HG02759 (cell line): ENCODE measurements around the gene MRPL1.
A peak's percentile ranks its signal among the peaks of the same experiment; 100 is the strongest.
"Not testable (repeated sequence)": the region's sequence is repeated elsewhere in the genome, so short reads cannot be mapped to it uniquely, and the experiment has no call there.

ENCODE experiments used
- ATAC-seq: cut with Tn5 transposase; IDR thresholded peaks from one replicate; pipeline ENCODE4 v1.9.1; 2021; ENCODE audit warnings: mild to moderate bottlenecking, moderate library complexity; ENCODE audit not compliant: unreplicated experiment

MRPL1 gene

DNA sequence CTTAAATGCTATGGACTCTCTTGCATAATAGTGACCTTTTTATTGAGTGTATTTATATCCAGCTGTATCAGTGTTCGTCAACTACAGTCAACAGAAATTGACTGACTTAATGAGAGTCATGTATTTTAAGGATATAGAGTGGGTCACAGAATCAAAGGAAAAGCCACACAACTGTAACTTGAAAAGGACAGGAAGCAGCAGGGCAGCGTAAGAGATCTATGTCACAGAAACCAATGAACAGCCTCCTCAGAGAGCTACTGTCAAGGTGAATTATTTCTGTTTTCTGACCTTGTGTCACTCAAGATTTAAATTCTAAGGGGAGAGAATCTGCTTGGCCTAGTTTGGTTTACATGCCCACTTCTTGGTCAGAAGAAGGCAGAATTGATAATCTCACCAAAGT, 100.4 kb downstream of the MRPL1 start:
- ATAC-seq, result no peak

DNA sequence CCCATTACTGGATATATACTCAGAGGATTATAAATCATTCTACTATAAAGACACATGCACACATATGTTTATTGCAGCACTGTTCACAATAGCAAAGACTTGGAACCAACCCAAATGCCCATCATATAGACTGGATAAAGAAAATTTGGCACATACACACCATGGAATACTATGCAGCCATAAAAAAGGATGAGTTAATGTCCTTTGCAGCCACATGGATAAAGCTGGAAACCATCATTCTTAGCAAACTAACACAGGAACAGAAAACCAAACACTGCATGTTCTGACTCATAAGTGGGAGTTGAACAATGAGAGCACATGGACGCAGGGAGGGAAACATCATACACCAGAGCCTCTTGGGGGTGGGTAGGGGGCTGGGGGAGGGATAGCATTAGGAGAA, 111.0 kb downstream of the MRPL1 start:
- not testable (repeated sequence) for ATAC-seq

DNA sequence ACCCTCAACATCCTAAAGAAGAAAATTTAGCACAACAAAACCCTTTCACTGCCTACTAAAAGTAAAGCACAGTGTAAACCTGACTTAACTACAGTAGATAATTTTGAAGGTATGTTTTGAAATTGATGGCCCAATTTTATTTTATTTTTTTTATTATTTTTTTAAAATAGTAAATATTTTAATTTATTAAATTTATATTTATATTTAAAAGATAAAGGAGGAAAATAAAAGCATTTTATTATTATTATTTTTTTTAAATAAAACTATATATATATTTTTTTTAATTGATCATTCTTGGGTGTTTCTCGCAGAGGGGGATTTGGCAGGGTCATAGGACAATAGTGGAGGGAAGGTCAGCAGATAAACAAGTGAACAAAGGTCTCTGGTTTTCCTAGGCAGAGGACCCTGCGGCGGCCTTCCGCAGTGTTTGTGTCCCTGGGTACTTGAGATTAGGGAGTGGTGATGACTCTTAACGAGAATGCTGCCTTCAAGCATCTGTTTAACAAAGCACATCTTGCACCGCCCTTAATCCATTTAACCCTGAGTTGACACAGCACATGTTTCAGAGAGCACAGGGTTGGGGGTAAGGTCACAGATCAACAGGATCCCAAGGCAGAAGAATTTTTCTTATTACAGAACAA, 120.4 kb downstream of the MRPL1 start:
- ATAC-seq, result not testable (repeated sequence)

DNA sequence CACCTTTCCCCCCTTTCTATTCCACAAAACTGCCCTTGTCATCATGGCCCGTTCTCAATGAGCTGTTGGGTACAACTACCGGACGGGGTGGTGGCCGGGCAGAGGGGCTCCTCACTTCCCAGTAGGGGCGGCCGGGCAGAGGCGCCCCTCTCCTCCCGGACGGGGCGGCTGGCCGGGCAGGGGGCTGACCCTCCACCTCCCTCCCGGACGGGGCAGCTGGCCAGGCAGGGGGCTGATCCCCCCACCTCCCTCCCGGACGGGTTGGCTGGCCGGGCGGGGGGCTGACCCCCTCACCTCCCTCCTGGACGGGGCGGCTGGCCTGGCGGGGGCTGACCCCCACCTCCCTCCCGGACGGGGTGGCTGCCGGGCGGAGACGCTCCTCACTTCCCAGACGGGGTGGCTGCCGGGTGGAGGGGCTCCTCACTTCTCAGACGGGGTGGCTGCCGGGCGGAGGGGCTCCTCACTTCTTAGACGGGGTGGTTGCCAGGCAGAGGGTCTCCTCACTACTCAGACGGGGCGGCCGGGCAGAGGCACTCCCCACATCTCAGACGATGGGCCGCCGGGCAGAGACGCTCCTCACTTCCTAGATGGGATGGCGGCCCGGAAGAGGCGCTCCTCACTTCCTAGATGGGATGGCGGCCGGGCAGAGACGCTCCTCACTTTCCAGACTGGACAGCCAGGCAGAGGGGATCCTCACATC, 121.1 kb downstream of the MRPL1 start:
- not testable (repeated sequence) for ATAC-seq

DNA sequence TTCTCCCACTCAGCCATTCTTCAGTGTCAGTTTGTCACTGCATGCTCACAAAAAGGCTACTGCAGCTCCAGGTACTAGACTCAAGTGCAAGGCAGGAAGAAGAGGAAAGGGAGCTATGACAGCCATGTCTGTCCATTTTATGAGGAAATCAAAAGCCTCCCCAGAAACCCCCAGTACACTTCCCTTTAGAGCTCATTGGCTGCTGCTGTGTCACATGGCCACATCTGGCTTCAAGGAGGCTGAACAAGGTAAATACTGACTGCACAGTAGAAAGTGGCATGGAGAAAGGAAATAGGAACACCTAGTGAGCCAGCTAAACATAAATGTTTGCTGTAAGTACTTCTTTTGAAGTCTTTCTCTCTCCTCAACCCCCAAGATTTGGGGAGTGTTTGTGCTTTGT, 127.3 kb downstream of the MRPL1 start:
- no peak for ATAC-seq

DNA sequence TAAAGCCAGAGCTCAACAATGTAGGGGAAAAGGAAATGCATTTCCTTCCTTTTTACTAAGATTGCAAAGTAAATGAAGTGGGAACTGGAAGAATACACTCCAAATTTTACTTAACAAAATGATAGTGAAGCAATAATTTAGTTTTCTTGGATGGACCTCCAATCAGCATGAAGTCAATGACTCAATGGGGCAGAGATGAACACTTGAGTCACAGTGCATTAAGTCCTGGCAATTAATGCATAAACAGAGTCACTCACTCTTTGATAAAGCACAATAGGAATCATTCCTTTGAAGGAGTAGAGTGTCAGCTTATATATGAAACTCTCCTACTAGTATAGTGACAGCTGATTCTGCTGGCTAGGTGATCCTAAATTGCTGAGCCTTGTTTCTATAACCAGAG, 127.8 kb downstream of the MRPL1 start:
- no peak for ATAC-seq

DNA sequence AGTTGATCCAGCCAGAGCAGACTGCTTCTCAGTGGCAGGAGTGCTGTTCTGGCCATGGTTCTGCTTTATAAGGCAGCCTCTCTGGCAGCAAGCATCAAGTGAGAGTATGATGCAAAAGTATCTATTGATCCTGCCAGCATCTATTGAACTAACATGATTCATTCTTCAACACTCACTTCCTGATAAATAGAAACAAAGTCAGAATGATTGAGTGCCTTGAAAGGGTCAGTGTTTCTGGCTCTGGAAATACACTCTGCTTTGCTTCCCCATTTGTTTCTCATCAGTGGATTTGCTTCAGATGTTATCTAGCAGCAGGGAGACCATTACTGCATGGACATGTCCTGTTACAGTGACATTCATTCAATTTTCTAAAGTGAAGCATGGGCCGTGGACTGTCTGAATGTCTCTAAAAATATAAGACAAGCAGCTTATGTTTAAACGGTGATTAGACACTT, 128.3 kb downstream of the MRPL1 start:
- no peak for ATAC-seq

DNA sequence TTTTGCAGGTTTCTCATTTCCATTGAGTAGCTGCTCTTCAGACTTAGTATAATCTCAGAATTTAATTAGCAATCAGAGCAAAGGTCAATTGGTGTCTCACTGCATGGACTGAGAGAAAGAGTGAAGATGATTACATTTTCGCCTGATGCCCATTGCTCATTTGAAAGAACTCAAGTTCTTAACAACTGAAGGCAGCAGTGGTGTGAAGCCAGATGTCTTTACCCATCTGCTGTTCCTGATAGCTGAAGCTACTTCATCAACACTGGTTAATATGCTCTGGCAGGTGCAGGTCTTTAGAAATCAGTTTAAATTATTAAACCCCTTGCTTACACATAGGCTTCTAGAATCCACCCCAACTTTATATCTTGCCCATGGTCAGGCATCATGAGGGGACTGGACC, 130.0 kb downstream of the MRPL1 start:
- no peak for ATAC-seq

DNA sequence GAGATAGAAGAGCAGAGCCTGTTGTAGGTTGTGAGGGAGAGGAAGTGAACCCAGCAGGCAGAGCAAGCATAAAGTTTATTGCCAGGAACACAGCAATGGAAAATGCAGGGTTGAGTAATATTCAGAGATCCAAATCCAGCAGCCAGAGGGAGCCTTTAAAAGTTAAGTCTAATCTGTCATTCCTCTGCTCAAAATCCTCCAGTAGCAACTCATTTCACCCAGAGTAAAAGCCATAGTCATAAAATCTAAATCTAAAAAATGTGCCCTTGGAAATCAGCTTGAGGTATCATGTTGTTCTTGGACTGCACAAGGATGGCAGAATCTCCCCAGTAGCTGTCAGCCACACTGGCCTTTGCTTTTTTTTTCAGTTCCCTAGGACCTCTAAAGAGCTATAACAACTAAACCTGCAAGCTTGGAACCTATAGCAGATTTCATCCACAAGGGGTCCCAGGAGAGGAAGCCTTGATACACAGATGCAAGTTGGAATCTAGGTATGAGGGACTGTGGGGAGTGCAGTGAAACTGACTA, 131.6 kb downstream of the MRPL1 start:
- ATAC-seq, result peak; percentile 80

DNA sequence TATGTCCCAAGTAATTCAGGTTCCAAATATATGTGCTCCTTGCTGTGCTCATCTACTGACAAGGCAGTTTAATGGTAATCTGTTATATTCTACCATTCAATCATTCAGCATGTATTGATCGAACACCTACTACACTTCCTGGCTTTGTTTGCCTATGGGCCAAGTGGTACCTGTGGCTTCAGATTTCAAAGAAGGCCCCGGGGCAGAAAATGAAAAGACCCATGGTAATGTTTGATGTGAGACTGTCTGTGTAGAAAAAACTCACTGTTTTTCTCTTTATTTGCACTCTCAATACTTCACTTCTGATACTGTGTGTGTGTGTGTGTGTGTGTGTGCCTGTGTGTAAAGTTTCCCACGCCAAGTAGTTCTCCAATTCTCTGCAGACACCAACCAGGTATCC, 133.4 kb downstream of the MRPL1 start:
- no peak for ATAC-seq

DNA sequence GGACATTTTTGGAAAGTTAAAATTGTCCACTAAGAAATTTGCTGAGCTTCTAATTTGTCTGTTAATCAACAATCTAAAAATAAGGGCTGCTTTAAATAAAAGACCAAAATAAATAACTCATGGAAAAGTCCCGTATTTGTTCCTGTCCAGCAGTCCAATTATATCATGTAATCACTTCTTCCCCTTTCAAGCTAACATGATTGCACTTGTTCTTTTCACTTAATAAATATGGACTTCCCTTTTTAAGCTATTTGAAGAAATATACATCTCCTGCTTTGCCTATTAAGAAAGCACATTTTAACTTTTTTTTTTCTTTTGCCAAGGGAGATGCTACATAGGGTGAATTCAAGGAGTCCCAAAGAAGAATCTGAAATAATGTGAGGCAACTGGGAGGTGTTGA, 138.9 kb downstream of the MRPL1 start:
- no peak for ATAC-seq

DNA sequence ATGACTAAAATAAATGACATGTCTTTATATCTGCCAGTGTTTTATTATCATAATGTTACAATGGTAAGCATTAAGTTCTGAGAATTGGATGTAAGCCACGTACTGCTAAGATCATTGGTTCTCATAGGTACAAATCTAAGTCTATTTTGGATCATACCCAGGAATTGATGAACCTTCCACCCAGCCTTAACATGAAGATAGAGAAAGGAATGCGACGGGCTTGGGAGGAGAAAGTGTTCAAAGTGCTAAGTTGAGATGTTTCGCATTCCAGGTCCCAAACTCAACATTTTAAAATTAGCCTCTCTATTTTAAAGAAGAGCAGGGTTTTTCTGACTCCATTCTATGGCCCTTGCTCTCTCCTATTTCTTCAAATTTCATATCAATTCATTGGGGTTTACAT, 139.6 kb downstream of the MRPL1 start:
- ATAC-seq, result no peak
